K562 (cell line): ENCODE data around the gene MAK. TPM values are rescaled to one million over a fixed set of nuclear protein-coding genes. Genes with fewer than 3 reads are reported as not detected.

Source experiments
- ARNT ChIP-seq, 2 experiments: fragments of 450-650 bp; IDR thresholded peaks; 2 replicates each; pipeline ENCODE4 v1.6.1; 2016; ENCODE audit warnings: mild to moderate bottlenecking in 1 of 2
- BRD9 ChIP-seq: fragments of 450-650 bp; IDR thresholded peaks from 2 replicates; pipeline ENCODE4 v1.6.1; 2018; ENCODE audit warnings: low read depth; ENCODE audit not compliant: partially characterized antibody
- CCNT2 ChIP-seq: IDR thresholded peaks from 2 replicates; pipeline ENCODE4 v1.6.1; 2011; ENCODE audit warnings: borderline replicate concordance, low read depth, mild to moderate bottlenecking, moderate library complexity, mixed read lengths, low read length; ENCODE audit not compliant: insufficient read length; ENCODE audit errors: extremely low read depth
- CHD2 ChIP-seq: IDR thresholded peaks from 2 replicates; pipeline ENCODE4 v1.6.1; 2011; ENCODE audit warnings: low read depth, low read length
- CTBP1 ChIP-seq: fragments of 450-650 bp; IDR thresholded peaks from 2 replicates; pipeline ENCODE4 v1.6.1; 2016; ENCODE audit warnings: borderline replicate concordance
- ESRRA ChIP-seq: fragments of 450-650 bp; IDR thresholded peaks from 2 replicates; pipeline ENCODE4 v1.6.1; 2014; ENCODE audit warnings: low read depth, mild to moderate bottlenecking, moderate library complexity, borderline replicate concordance
- GTF2F1 ChIP-seq: IDR thresholded peaks from 2 replicates; pipeline ENCODE4 v1.6.1; 2011; ENCODE audit warnings: low read depth, low read length, improper control_type of control experiment
- HMGN3 ChIP-seq: IDR thresholded peaks from 2 replicates; pipeline ENCODE4 v1.6.1; 2011; ENCODE audit warnings: borderline replicate concordance, low read depth, mild to moderate bottlenecking, mixed read lengths, low read length; ENCODE audit not compliant: insufficient read length; ENCODE audit errors: extremely low read depth
- MCM7 ChIP-seq, 2 experiments: fragments of 450-650 bp; IDR thresholded peaks; 2 replicates each; pipeline ENCODE4 v1.6.1; 2016 to 2018
- NCOA6 ChIP-seq: fragments of 450-650 bp; IDR thresholded peaks from 2 replicates; pipeline ENCODE4 v1.6.1; 2017; ENCODE audit warnings: mild to moderate bottlenecking
- POLR2AphosphoS5 ChIP-seq: IDR thresholded peaks from 2 replicates; pipeline ENCODE4 v1.6.1; 2011; ENCODE audit warnings: mild to moderate bottlenecking, low read depth, low read length, moderate library complexity; ENCODE audit not compliant: control insufficient read depth, insufficient read depth
- POLR2B ChIP-seq: fragments of 450-650 bp; IDR thresholded peaks from 2 replicates; pipeline ENCODE4 v1.6.1; 2018; ENCODE audit warnings: low read depth; ENCODE audit not compliant: partially characterized antibody
- SRSF1 ChIP-seq: fragments of 200-400 bp; formaldehyde crosslinking; IDR thresholded peaks from 2 replicates; pipeline ENCODE4 v1.6.1; 2017; ENCODE audit warnings: mild to moderate bottlenecking, low read depth, low read length, moderate library complexity
- TAF1 ChIP-seq: IDR thresholded peaks from 2 replicates; pipeline ENCODE4 v1.6.1; 2011; ENCODE audit warnings: mild to moderate bottlenecking, low read length, moderate library complexity; ENCODE audit not compliant: insufficient read depth, control insufficient read depth, severe bottlenecking; ENCODE audit errors: extremely low read depth
- TFAM ChIP-seq: fragments of 250-450 bp; sonication (Bioruptor Pico); conservative IDR thresholded peaks from 2 replicates; pipeline ENCODE4 v1.5.0; 2021; ENCODE audit warnings: mild to moderate bottlenecking, moderate library complexity
- ZEB2 ChIP-seq: fragments of 450-650 bp; IDR thresholded peaks from 2 replicates; pipeline ENCODE4 v1.6.1; 2016
- ZNF766 ChIP-seq: fragments of 200-800 bp; sonication (Bioruptor generic); conservative IDR thresholded peaks from 2 replicates; pipeline ENCODE4 v1.6.1; 2016; ENCODE audit warnings: missing genetic modification characterization, missing compliant biosample characterization
- polyA plus RNA-seq, 8 experiments: library from polyadenylated mRNA; depleted of rRNA in 4 of 8; stranded (reverse) in 5 of 8; unstranded in 3 of 8; fragments of >200 nt; fragmentation: Nextera tagmentation in 2 of 8; fragmentation: Illumina TruSeq in 1 of 8; extraction: Ambion mirVana in 2 of 8; extraction: Trizol in 1 of 8; gene quantifications; 2 replicates each; pipeline versions ENCODE4 v1.2.1 to v1.2.3, GENCODE V29; 2011 to 2014; ENCODE audit warnings: inconsistent platforms in 1 of 8, missing spikeins in 1 of 8
- total RNA-seq, 7 experiments: library from RNA; depleted of rRNA in 6 of 7; stranded (reverse); fragments of >200 nt in 6 of 7; fragmentation: Illumina TruSeq in 2 of 7; extraction: Trizol in 2 of 7; gene quantifications; 2 replicates each; pipeline versions ENCODE4 v1.2.1 to v1.2.3, GENCODE V29; 2011 to 2021; ENCODE audit warnings: low replicate concordance in 1 of 7
- TF ChIP-seq, protein P1 (sequence below): fragments of 250-450 bp; sonication (Bioruptor Pico); IDR thresholded peaks from 2 replicates; pipeline ENCODE4 v1.5.0; 2020; ENCODE audit warnings: mild to moderate bottlenecking
- TF ChIP-seq, protein P2 (sequence below): IDR thresholded peaks from 3 replicates; pipeline ENCODE4 v1.6.1; 2011; ENCODE audit warnings: borderline replicate concordance, mild to moderate bottlenecking; ENCODE audit not compliant: insufficient read length, insufficient read depth
- TF ChIP-seq, protein P3 (sequence below): sonication (generic); formaldehyde crosslinking; IDR thresholded peaks from 2 replicates; pipeline ENCODE4 v1.8.1; 2023; ENCODE audit warnings: mild to moderate bottlenecking, missing genetic modification reagents
- TF ChIP-seq, protein P4 (sequence below): sonication (generic); formaldehyde crosslinking; IDR thresholded peaks from 2 replicates; pipeline ENCODE4 v1.8.1; 2023; ENCODE audit warnings: missing genetic modification reagents, mild to moderate bottlenecking, borderline replicate concordance

Gene MAK
- total and polyA plus RNA-seq, 9 of the 15 experiments (the other 6 are each of a cell fraction or from before 2014, with no cell fraction given): 0.25 to 1.1 (median 0.53) TPM

- TF ChIP-seq ARNT (IDR thresholded peaks at IDR 0.05) (peak; percentile 60 to 83; a peak in 3 of 4 replicates), CTBP1 (peak; percentile 93; the same call in 1 of the 2 replicates), CHD2 (no peak), ESRRA (peak; percentile 42; the same call in 1 of the 2 replicates), SRSF1 (no peak), ZEB2 (peak; percentile 93), POLR2AphosphoS5 (peak; percentile 94), GTF2F1 (no peak), ZNF766 (no peak), TFAM (CRISPR knock-in tag) (no peak), NCOA6 (no peak), TAF1 (peak; percentile 19), POLR2B (no peak), HMGN3 (peak; percentile 55), BRD9 (peak; percentile 46), MCM7 (IDR thresholded peaks at IDR 0.05) (no peak), CCNT2 (peak; percentile 96)
- TF ChIP-seq, protein P1, sequence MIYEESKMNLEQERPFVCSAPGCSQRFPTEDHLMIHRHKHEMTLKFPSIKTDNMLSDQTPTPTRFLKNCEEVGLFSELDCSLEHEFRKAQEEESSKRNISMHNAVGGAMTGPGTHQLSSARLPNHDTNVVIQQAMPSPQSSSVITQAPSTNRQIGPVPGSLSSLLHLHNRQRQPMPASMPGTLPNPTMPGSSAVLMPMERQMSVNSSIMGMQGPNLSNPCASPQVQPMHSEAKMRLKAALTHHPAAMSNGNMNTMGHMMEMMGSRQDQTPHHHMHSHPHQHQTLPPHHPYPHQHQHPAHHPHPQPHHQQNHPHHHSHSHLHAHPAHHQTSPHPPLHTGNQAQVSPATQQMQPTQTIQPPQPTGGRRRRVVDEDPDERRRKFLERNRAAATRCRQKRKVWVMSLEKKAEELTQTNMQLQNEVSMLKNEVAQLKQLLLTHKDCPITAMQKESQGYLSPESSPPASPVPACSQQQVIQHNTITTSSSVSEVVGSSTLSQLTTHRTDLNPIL (CRISPR knock-in tag): no peak
- TF ChIP-seq, protein P2, sequence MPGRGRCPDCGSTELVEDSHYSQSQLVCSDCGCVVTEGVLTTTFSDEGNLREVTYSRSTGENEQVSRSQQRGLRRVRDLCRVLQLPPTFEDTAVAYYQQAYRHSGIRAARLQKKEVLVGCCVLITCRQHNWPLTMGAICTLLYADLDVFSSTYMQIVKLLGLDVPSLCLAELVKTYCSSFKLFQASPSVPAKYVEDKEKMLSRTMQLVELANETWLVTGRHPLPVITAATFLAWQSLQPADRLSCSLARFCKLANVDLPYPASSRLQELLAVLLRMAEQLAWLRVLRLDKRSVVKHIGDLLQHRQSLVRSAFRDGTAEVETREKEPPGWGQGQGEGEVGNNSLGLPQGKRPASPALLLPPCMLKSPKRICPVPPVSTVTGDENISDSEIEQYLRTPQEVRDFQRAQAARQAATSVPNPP: no peak
- TF ChIP-seq, protein P3, sequence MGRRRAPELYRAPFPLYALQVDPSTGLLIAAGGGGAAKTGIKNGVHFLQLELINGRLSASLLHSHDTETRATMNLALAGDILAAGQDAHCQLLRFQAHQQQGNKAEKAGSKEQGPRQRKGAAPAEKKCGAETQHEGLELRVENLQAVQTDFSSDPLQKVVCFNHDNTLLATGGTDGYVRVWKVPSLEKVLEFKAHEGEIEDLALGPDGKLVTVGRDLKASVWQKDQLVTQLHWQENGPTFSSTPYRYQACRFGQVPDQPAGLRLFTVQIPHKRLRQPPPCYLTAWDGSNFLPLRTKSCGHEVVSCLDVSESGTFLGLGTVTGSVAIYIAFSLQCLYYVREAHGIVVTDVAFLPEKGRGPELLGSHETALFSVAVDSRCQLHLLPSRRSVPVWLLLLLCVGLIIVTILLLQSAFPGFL: no peak
- TF ChIP-seq, protein P4, sequence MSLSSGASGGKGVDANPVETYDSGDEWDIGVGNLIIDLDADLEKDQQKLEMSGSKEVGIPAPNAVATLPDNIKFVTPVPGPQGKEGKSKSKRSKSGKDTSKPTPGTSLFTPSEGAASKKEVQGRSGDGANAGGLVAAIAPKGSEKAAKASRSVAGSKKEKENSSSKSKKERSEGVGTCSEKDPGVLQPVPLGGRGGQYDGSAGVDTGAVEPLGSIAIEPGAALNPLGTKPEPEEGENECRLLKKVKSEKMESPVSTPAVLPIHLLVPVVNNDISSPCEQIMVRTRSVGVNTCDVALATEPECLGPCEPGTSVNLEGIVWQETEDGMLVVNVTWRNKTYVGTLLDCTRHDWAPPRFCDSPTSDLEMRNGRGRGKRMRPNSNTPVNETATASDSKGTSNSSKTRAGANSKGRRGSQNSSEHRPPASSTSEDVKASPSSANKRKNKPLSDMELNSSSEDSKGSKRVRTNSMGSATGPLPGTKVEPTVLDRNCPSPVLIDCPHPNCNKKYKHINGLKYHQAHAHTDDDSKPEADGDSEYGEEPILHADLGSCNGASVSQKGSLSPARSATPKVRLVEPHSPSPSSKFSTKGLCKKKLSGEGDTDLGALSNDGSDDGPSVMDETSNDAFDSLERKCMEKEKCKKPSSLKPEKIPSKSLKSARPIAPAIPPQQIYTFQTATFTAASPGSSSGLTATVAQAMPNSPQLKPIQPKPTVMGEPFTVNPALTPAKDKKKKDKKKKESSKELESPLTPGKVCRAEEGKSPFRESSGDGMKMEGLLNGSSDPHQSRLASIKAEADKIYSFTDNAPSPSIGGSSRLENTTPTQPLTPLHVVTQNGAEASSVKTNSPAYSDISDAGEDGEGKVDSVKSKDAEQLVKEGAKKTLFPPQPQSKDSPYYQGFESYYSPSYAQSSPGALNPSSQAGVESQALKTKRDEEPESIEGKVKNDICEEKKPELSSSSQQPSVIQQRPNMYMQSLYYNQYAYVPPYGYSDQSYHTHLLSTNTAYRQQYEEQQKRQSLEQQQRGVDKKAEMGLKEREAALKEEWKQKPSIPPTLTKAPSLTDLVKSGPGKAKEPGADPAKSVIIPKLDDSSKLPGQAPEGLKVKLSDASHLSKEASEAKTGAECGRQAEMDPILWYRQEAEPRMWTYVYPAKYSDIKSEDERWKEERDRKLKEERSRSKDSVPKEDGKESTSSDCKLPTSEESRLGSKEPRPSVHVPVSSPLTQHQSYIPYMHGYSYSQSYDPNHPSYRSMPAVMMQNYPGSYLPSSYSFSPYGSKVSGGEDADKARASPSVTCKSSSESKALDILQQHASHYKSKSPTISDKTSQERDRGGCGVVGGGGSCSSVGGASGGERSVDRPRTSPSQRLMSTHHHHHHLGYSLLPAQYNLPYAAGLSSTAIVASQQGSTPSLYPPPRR (CRISPR knock-in tag): no peak
These were observed 66.9 kb downstream of the MAK start (continued) for GRCh38 chr6:10771371-10771894.
